DMS79 (cell line): ENCODE results near the gene ACTRT2.

ENCODE experiments used
- DNase-seq: peaks from one replicate; lab custom pipeline; 2025; lab: John Stamatoyannopoulos, UW

ACTRT2 gene

DNA sequence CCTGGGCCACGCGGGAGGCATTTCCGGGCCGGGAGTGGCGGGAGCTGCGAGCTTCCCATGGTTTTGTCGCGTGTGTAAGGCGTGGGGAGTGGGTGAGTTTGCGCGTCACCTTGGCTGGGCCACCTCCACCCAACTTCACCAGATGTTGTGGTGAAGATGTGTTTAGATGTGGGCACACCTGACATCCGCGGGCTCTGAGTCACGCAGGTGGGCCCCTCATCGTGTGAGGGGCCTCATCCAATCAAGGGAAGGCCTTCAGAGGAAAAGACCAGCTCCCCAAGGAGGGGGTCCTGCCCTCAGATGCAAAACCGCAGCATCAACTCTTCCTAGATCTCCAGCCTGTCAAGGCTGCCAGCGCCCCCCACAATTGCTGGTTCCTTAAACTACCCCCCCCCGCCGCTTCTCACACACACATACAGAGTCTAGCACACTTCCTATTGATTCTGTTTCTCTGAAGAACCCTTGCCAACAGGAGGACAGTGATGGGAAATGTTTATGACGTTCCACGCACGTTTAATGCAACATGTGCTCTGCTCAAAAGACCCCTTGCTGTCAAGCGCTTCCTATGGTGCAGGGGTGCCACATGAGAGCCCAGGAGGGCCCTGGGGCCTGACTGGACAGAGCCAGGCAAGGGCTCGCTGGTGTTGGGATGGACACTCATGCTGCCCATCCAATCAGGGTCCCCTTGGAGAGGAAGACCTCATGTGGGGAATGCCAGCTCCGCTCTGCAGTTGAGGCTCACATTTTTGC is 11.9 kb downstream of the ACTRT2 start:
- no peak for DNase-seq

DNA sequence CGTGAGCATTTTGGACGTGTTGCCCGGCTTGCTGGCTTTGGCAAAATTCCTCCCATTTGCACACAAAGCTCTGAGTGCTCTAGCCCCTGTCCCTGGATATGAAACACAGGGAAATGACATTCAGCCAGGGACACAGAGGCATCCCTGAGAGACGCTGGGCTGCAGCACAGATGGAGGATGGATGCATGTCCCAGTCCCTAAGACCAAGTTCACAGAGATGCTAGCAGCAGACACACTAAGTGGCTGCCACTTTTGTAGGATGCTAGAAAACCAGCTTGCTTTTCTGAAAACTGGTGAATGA is 12.5 kb downstream of the ACTRT2 start:
- no peak for DNase-seq

DNA sequence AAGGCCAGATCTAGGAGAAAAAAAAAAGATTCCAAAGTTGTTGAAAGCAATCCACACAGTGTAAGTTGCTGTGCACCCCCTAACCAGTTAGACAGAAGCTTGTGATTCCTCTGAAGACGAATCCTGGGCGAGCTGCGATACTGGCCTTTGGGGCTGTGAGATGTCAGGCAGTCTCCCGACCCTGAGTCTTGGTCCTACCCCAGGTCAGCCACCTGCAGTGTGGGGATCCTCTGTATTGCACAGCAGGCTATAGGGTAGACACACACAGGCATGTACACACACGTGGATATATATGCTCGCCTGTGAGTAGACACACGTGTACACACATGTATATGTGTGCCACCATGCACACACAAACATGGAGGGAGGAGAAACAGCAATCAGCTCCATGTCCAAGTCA is 12.9 kb downstream of the ACTRT2 start:
- DNase-seq: no peak

DNA sequence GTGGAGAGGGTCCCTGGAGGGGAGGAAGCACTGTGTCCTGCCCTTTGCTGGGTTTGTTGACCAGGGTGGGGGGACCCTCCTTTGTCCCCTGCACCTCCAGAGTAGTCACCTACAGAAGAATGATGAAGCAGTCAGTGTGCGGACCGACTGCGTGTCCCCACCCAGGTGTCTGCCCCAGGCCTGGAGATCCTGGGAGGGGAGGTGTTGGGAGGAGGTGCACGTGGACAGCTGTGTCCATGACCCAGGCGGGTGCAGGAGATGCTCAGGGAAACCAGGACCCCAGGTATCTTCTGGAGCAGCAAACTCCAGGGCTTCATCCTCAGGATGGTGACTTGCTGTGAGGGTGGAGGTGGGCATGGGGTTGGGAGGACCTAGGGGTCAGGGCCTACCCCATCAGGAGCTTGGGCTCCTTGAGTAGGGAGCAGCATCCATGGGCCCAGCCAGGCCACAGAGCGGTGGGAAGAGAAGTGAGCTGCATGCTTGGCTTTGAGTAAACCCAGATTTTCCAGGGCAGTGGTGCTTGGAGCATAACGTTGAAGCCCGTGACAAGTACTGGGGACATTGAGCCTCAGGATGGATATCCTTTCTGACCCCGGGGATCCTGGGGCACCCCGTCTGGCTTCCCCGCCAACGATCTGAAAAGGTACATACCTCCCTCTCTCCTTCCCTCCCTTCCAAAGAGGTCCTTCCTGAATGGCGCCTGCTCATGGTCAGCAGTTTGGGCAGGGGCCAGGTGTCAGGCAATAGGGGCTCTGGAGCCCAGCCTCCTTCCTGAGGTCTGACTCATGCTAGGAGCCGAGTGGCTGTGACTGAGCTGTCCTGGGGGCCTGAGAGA is 13.7 kb downstream of the ACTRT2 start:
- DNase-seq: no peak

DNA sequence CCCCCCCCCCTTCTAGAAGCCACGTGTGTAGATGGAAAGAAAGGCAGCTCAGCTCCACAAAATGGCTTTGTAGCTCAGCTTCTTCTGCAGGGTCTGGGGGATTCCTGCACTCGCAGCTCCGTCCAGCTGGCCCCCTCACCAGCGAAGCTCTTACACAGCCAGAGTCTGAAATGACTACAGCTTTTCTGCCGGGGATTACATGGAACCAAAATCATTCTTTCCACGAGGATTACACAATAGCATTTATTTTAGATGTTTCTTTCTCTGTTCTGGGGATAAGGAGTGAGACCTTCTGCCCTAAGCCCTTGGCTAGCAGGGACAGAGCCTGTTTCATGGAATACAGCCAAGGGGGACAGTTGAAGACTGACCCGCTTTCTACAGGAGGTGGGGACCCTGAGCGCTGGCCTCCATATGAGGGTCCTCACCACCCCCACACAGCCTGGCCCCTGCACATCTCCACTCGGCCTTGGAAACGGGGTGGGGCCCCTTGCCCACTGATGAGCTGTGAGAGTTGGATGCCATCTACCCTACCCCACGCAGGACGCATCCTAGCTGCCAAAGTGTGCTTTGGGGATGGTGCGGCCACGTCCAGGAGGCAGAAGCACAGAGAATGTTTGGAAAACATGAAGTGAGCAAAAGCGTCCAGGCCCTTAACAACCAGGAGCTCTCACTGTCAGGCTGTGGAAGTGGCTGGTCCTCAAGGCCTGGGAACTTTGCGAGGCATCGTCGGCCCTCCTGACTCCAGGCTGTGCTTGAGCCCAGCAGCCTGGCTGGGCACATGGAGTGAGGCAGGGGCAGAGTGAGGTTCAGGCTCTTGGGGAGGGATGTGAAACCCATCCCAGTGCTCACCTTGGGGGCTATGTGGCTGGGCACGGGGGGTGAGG is 14.5 kb downstream of the ACTRT2 start:
- DNase-seq: no peak

DNA sequence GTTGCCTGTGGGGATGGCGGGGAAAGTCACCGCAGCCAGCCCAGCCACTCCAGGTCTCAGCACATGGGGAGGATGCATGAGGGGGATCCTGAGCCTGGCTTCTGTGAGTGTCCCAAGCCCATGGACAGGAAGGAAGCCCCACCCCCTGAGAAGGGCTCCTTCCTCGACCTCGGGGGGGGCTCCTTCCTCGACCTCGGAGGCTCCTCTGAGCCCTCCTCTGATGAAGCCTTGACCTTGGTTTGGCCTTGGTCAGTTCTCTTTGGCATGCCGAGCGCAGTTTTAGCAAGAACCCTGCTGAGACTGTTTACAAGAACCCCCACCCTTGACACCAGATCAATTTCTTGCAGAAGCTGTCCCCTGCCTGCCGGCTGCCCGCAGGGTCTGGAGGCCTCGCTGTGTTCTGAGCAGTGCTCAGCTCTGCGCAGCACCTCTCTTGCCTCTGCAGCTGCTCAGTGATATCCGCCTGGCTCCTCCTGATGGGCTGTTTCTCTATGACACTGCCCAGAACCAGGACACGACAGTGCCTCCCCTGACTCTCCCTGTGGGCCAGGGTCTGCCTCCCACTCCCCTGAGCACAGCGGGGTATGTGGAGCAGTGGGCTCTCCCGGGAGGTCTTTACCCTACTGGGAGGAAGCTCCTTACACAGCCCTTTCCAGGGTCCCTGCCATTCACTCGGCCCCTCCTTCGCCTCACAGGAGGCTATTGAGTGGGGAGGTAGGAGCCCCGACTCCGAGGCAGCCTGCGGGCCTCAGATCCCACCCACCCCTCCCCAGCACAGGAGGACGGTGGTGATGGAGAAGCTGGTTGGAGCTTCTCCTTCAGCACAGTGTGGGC is 15.4 kb downstream of the ACTRT2 start:
- no peak for DNase-seq

DNA sequence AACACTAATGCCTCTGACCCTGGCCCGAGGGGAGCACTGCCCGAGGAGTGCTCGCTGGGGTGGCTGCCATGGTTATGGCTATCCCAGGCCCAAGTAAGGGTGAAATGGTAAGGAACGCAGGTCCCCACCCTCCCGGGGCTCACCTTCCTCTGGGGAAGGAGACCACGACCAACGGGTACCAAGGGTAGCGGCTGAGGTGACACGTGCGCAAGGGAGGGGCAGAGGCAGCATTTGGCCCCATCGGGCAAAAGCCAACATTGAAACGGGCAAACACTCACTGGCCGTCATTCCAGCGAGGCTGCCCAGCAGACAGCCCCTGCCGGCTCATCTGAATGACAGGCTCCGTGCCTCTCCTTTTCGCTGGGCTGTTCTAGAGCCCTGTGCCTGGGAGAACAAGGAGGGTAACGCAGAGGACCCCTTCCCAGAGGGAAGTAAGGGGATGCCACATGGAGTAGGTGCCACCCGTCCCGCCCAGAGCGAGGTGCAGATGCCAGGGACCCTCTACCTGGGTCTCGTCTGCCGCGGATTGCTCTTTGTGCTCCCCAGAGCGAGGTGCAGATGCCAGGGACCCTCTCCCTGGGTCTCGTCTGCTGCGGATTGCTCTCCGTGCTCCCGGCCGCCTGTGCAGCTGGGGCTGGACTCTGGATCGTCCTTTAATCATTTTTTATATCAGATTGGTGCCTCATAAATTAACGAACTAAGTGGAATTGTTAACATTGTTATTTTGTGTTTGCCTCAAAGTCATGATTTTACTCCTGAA is 16.2 kb downstream of the ACTRT2 start:
- no peak for DNase-seq

DNA sequence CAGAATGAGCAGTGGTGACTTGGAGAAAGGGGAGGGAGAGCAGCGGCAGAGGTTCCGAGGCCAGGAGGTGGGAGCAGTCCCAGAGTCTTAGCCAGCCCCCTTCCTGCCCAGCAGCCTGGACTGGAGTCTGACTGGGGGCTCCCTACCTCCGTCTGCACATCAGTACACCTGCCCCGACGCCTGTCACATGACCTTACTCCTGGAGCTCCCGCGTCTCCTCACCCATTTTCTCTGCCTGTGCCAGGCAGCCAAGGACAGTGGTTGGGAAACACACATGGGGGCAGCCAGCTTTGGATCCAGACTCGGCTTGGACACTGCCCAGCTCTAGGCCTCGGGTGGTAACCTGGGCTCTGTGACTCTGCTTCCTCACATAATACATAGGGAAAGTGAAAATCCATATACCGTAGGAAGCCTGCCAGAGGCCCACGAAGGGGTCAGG is 16.9 kb downstream of the ACTRT2 start:
- DNase-seq: no peak

DNA sequence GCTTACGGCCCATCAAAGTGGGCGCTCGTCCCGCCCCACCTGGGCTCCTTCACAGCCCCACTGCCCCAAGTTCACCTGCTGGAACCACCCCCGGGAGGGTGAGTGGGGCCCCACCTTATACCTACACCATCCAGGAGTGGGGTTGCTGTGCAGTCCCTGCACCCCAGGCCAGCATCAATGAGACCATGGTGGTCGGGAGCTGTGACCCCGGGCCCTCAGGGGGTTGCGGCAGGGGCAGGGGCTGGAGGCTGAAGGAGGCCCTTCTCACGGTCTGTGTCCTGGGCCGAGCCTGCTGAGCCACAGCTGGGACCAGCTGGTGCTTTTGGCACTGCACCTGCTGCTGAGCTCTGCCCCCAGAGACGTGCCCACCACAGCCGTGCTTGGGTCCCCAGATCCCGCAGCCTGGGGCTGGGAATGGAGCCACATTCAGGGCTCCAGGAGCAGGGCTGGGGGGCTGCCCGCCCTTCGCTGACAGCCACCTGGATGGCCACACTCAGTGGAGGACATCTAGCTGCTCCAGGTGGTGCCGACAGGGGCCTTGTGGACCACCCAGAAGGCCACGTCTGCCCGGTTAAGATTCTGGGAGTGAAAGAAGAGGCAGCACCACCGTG is 17.4 kb downstream of the ACTRT2 start:
- DNase-seq: no peak

DNA sequence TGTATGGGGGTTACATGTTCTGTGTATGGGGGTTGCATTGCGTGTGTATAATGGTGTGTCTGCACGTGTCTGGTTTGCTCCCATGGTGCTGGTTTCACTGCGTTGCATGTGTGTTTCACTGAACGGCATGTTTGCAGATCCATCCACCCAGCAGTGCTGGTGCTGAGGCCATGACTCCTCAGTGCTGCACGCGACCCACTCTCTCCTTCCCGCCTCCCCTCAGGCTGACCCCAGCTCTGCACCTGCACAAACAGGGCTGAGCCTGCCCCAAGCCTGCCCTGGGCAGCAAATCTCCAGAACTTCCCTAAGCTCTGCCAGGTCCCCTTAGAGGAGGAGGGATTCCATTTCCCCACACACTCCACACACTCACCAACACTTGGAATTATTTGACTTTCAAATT is 18.7 kb downstream of the ACTRT2 start:
- no peak for DNase-seq

DNA sequence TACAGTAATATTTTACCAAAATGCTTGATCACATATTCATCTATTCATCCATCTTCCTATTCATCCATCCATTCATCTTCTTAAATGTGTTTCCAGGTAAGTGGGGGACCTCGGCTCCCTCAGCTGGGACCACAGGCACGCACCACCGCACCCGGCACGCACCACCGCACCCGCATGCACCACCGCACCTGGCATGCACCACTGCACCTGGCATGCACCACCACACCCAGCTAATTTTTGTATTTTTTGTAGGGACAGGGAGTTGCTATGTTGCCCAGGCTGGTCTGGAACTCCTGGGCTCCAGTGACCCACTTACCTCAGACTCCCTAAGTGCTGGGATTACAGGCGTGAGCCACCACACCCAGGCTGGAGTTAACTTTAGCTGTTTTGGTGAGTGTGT is 21.2 kb downstream of the ACTRT2 start:
- DNase-seq: no peak

DNA sequence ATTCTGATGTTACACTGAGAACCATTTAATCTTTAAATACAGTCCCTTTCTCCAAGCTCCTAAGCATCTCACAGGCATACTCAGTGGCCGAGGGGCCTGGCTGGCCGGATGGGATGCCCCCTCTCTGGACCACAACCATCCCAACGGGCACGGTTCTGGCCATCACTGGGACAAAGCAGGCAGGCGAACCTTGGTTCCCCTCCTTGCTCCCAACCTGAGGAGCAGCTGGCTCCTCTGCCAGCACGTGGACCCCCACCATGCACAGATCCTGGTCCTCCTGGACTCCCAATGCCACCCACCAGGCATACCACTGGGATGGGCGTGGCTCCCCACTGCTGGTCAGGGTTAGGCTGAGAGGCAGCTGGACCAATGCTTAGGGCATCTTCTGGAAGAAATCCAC is 27.9 kb downstream of the ACTRT2 start:
- DNase-seq: no peak

DNA sequence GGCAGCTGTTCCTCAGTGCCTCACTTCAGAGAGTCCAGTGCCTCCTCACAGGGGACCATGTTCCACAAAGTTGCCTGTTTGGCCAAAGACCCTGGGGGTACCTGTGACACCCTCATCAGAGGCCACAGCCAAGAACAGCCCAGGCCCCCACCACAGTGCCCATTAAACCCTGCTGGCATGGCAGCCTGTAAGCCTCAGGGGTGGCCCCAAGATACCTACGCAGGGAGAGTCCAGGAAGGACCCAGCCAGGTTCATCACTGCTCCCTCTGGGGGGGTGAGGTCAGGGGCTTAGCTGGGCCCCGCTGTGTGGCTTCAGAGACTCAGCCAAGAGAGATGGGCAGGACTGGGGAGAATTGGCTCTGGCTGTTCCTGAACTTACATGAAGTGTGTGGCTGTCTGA is 28.6 kb downstream of the ACTRT2 start:
- DNase-seq: no peak

DNA sequence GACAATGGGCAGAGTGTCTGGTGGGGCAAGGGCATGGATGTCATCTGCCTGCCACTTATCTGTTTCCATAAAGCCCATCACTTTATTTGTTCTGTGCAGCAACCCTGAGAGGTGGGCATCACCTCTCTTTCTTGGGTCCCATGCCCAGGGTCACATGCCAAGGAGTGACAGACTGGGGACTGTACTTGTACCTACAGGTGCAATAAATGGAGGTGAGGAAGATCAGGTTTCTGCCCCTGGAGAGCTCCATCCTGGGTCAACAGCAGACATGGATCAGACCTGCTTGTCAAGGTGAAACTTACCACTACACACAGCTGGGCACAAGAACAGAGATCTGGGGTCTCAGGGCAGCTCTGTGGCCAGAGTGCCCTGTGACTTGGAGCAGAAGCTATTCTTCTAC is 29.3 kb downstream of the ACTRT2 start:
- no peak for DNase-seq

DNA sequence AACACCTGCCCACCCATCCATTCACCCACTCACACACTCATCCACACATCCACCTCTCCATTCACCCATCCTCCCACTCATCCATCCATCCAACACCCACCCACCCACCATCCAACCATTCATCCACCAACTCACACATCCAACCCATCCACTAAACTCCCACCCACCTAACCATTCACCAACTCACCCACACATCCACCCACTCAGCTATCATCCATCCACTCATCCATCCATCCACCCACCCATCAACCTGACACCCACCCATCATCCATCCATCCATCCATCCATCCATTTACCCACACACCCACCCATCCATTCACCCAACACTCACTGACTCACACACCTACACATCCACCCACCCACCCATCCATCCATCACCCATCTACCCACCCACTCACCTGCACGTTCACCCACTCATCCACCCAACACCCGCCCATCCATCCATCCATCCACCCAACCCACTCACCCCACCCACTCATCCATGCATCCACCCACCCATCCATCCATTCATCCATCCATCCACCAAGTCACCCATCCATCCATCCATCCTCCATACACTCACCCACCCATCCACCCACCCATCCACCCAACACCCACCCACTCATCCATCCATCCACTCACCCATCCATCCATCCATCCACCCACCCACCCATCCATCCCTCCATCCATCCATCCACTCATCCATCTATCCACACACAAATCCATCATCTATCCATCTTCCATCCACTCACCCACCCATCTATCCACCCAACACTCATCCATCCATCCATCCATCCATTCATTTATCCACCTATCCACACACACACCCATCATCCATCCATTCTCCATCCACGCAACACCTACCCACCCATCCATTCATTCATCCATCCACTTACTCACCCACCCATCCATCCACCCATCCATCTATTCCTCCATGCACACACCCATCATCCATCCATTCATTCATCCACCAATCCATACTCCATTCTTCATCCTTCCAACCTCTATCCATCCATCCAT is 30.3 kb downstream of the ACTRT2 start:
- DNase-seq: no peak

DNA sequence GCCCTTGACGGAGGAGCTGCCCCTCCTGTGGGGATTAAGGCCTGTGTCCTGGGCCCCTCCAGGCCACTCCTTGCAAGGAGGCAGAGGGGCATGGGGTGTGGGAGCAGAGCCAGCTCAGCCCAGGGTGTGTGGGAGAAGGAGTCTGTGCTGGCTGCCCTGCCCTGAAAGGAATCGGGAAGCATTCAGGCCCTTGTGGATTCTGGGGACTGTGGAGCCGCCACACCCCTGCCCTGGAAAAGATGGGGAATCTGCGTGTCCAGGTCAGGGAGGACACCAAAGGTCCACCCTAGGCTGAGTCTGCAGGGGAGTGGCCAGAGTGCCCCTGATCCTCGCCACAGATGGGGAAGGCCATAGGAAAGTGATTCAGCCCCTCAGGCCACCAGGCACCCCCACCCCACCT is 31.2 kb downstream of the ACTRT2 start:
- no peak for DNase-seq

DNA sequence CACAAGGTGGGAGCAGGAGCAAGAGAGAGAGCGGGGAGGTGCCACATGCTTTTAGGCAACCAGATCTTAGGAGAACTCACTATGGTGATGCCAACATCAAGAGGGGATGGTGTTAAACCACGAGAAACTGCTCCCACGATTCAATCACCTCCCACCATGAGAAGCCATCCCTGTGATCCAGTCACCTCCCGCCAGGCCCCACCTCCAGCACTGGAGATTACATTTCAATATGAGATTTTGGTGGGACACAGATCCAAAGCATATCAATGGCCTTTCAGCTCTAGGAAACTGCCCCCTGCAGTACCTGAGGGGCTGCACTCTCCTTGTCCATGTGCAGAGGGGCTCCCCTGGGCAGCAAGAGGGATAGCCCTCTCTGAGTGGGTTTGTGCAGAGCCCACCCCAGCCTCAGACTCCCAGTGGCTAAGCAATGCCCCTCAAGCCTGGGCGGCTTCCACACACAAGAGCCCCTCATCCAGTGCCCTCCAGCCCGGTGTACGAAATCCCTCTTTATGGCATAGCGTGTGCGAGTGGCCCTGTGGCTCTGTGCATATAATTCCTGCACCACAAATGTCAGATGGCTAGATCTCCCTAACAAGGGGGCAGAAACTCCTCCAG is 32.2 kb downstream of the ACTRT2 start:
- no peak for DNase-seq

DNA sequence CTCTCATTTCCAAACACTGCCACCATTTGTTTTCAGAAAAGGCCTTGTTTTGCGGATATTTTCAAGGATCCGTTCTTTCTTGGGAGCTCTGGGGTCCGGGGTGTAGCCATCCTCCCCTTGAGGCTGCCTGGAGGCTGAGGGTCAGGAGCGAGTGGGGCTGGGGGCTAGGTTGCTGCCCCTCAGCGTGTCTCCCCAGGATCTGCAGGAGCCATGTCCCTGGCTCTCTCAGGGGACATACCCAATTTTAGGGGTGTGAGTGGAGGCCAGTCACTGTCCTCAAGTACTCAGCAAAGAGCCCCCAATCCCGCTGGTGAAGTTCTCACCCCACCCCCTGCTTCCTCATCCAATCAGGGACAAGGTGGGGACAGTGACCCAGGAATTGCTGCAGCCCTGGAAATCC is 32.7 kb downstream of the ACTRT2 start:
- DNase-seq: no peak

DNA sequence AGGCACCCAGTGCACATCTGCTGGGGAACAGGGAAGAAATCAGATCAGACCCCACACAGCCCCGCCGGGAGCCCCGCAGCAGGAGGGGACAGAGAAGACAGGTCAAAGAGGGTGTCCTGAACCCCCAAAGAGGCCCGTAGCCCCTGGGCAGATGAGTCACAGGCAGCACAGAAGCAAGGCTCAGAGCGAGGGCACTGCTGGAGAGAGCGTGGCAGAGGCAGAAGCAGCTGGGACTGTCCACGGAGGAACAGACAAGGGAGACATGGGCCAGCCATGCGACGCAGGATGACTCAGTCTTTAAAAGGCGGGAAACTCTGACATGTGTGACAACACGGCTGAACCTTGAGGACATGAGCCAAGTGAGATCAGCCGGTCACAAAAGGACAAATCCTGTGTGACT is 33.2 kb downstream of the ACTRT2 start:
- DNase-seq: no peak
